ENCODE data around the gene NRF1. TPM values are rescaled to one million over a fixed set of nuclear protein-coding genes. Genes with fewer than 3 reads are reported as not detected.

NRF1 gene
- total RNA-seq, 1 experiment from 2014 or later, result 19.3 TPM

GRCh38 chr7:129684777-129685176, 73.3 kb downstream of the NRF1 start:
- no peak overlapping the region for H2BK15ac ChIP-seq (ENCODE audit: low read depth, low read length)
- H4K5ac ChIP-seq (ENCODE audit: insufficient read length, low read depth, low read length), result no peak overlapping the region
- no peaks in the 10 kb centered on the region for H3K4me1 ChIP-seq (ENCODE audit: insufficient read depth, low read length)
- no peak overlapping the region for H3K14ac ChIP-seq (ENCODE audit: insufficient read depth, low read length)
- no peak overlapping the region for H2BK12ac ChIP-seq (ENCODE audit: insufficient read length, low read depth, low read length)
- Mint-ChIP-seq H3K36me3 (ENCODE audit: insufficient read depth in 1 of 3, low read depth in 3 of 3) (peaks cover 3 to 20% (median 8%) of the 10 kb centered on the region in 3 experiments; a peak in 5 of 7 replicates), H3K27ac (peak overlapping the region; percentile 66 to 96 (median 87); a peak in 4 of 7 replicates), H3K4me1 (peaks cover 12 to 13% of the 10 kb centered on the region in 2 experiments), H3K9me3 (no peaks in the 10 kb centered on the region), H3K4me3 (no peak overlapping the region), H3K27me3 (ENCODE audit: low read depth) (no peaks in the 10 kb centered on the region)
- H3K23me2 ChIP-seq (ENCODE audit: insufficient read length, low read depth, low read length, poor library complexity, severe bottlenecking), result no peaks in the 10 kb centered on the region
- no peak overlapping the region for H2AFZ ChIP-seq (ENCODE audit: low read length)
- no peak overlapping the region for H3K9ac ChIP-seq (ENCODE audit: extremely low read depth, insufficient read length, low read length)
- no peak overlapping the region for H2AK5ac ChIP-seq (ENCODE audit: insufficient read length, low read length)
- H4K8ac ChIP-seq (replicated peaks; ENCODE audit: insufficient read length, low read depth, low read length), result no peak overlapping the region
- no peak overlapping the region for H3K4me2 ChIP-seq (ENCODE audit: insufficient read depth, insufficient read length, low read length)
- no peak for TF ChIP-seq CTCF (conservative IDR thresholded peaks at IDR 0.05)
- H4K20me1 ChIP-seq (ENCODE audit: control insufficient read depth, insufficient read depth, insufficient read length), result no peaks in the 10 kb centered on the region
- H3K27me3 ChIP-seq (ENCODE audit: insufficient read depth, low read length), result no peaks in the 10 kb centered on the region
- H2BK5ac ChIP-seq (ENCODE audit: insufficient read length, low read length), result no peak overlapping the region
- H2BK20ac ChIP-seq (ENCODE audit: low read depth, low read length, poor library complexity, severe bottlenecking), result no peak overlapping the region
- no peak overlapping the region for H3T11ph ChIP-seq (ENCODE audit: low read length)
- no peak overlapping the region for H2BK120ac ChIP-seq (ENCODE audit: low read depth, low read length, poor library complexity, severe bottlenecking)
- no peak overlapping the region for H3K18ac ChIP-seq (ENCODE audit: insufficient read length, low read depth, low read length)
- WGBS (ENCODE audit: extremely low coverage, insufficient read length, low lambda C conversion rate), result no CpG with 5 or more reads among the region's 1 CpG
- H3K79me1 ChIP-seq (ENCODE audit: insufficient read depth, low read depth, low read length, poor library complexity, severe bottlenecking), result no peaks in the 10 kb centered on the region
- no peak for DNase-seq
- no peak overlapping the region for H3K23ac ChIP-seq (ENCODE audit: insufficient read length, low read depth, low read length)
- no peaks in the 10 kb centered on the region for H3K79me2 ChIP-seq (ENCODE audit: insufficient read depth, low read length)
- H3K4ac ChIP-seq (ENCODE audit: low read depth, low read length), result no peak overlapping the region
- H4K91ac ChIP-seq (ENCODE audit: insufficient read length, low read depth, low read length), result no peak overlapping the region
- no peak overlapping the region for H3K27ac ChIP-seq (ENCODE audit: insufficient read length, low read depth, low read length)
- no peaks in the 10 kb centered on the region for H3K9me3 ChIP-seq (ENCODE audit: control insufficient read depth, low read depth, low read length)
- no peak overlapping the region for H3K56ac ChIP-seq (ENCODE audit: insufficient read length, low read depth, low read length)
